OCI-LY3 (cell line): Measurements from ENCODE around the gene CLEC20A.

ENCODE experiments used
- H2AFZ ChIP-seq: fragments of 200-600, 300-600 bp; shearing (Covaris generic); 2 replicates; pipeline ENCODE4 v1.6.0; 2014; ENCODE audit warnings: antibody characterized with exemption, low read depth, low read length
- H3K27ac ChIP-seq: fragments of 200-600, 300-600 bp; sonication (generic); 2 replicates; pipeline ENCODE4 v1.5.1; 2014; ENCODE audit warnings: mild to moderate bottlenecking, low read length, moderate library complexity, mixed read lengths
- H3K27me3 ChIP-seq: fragments of 200-600, 300-600 bp; sonication (generic); 2 replicates; pipeline ENCODE4 v1.6.1; 2014; ENCODE audit warnings: low read depth, low read length, mixed read lengths
- H3K36me3 ChIP-seq: fragments of 200-600, 300-600 bp; sonication (generic); replicated peaks from 2 replicates; pipeline ENCODE3; 2014; ENCODE audit warnings: low read depth, low read length, mixed read lengths
- H3K4me1 ChIP-seq: fragments of 300-600, 200-600 bp; sonication (generic); 2 replicates; pipeline ENCODE4 v1.6.1; 2014; ENCODE audit warnings: low read length, mixed read lengths
- H3K4me2 ChIP-seq: fragments of 200-600, 300-600 bp; sonication (generic); 2 replicates; pipeline ENCODE4 v1.6.1; 2014; ENCODE audit warnings: low read length, mixed read lengths
- H3K4me3 ChIP-seq: fragments of 300-600, 200-600 bp; sonication (generic); 2 replicates; pipeline ENCODE4 v1.5.1; 2014; ENCODE audit warnings: antibody characterized with exemption, mild to moderate bottlenecking, low read length, moderate library complexity
- H3K79me2 ChIP-seq: fragments of 300-600, 200-600 bp; shearing (Covaris generic); 2 replicates; pipeline ENCODE4 v1.6.1; 2014; ENCODE audit warnings: mild to moderate bottlenecking, low read length, mixed read lengths
- H3K9ac ChIP-seq: fragments of 300-600, 200-600 bp; shearing (Covaris generic); 2 replicates; pipeline ENCODE4 v1.6.0; 2014; ENCODE audit warnings: mild to moderate bottlenecking, low read length, moderate library complexity
- H3K9me3 ChIP-seq: fragments of 200-600, 300-600 bp; shearing (Covaris generic); 2 replicates; pipeline ENCODE4 v1.6.1; 2014; ENCODE audit warnings: low read length, mixed read lengths; ENCODE audit not compliant: insufficient read depth
- H4K20me1 ChIP-seq: fragments of 200-600, 300-600 bp; sonication (generic); 2 replicates; pipeline ENCODE4 v1.6.1; 2016; ENCODE audit warnings: low read length, mixed read lengths; ENCODE audit not compliant: insufficient read depth
- CTCF ChIP-seq: fragments of 200-600, 300-600 bp; sonication (generic); IDR thresholded peaks from 2 replicates; pipeline ENCODE4 v1.5.1; 2014; ENCODE audit warnings: antibody characterized with exemption, low read length, low read depth
- EZH2phosphoT487 ChIP-seq: fragments of 200-600 bp; shearing (Covaris generic); IDR thresholded peaks from 2 replicates; pipeline ENCODE4 v1.6.1; 2018; ENCODE audit warnings: antibody characterized with exemption, mixed run types, low read depth

The CLEC20A gene

GRCh38 chr1:178502330-178502714 is 5.6 kb upstream of the CLEC20A start:
- H3K36me3 ChIP-seq, result no peaks in the 10 kb centered on the region
- no peaks in the 10 kb centered on the region for H3K9me3 ChIP-seq
- H4K20me1 ChIP-seq, result no peaks in the 10 kb centered on the region
- TF ChIP-seq CTCF (no peak), EZH2phosphoT487 (no peak)
- H3K27ac ChIP-seq, result no peak overlapping the region
- no peaks in the 10 kb centered on the region for H3K79me2 ChIP-seq
- peaks cover 13% of the 10 kb centered on the region for H3K4me1 ChIP-seq
- no peak overlapping the region for H3K4me2 ChIP-seq
- H2AFZ ChIP-seq, result no peak overlapping the region
- H3K4me3 ChIP-seq, result no peak overlapping the region
- H3K9ac ChIP-seq, result no peak overlapping the region
- no peaks in the 10 kb centered on the region for H3K27me3 ChIP-seq

- Histone ChIP-seq H2AFZ (peak overlapping the region; percentile 15; the same call in 1 of the 2 replicates), H3K27me3 (no peaks in the 10 kb centered on the region), H3K27ac (no peak overlapping the region), H3K9ac (no peak overlapping the region), H3K4me2 (peak overlapping the region; percentile 56), H3K36me3 (no peaks in the 10 kb centered on the region), H3K79me2 (no peaks in the 10 kb centered on the region), H3K9me3 (no peaks in the 10 kb centered on the region), H3K4me3 (peak overlapping the region; percentile 8), H3K4me1 (peaks cover 13% of the 10 kb centered on the region), H4K20me1 (no peaks in the 10 kb centered on the region)
- TF ChIP-seq CTCF, result peak; percentile 94
- no peak for TF ChIP-seq EZH2phosphoT487
Measured at GRCh38 chr1:178501705-178502329, 5.1 kb upstream of the CLEC20A start.

GRCh38 chr1:178500936-178501554 is 4.3 kb upstream of the CLEC20A start:
- no peaks in the 10 kb centered on the region for H3K79me2 ChIP-seq
- no peaks in the 10 kb centered on the region for H4K20me1 ChIP-seq
- H3K27ac ChIP-seq, result no peak overlapping the region
- no peaks in the 10 kb centered on the region for H3K27me3 ChIP-seq
- peak overlapping the region; percentile 15 for H2AFZ ChIP-seq
- peak; percentile 43 for TF ChIP-seq CTCF
- no peak for TF ChIP-seq EZH2phosphoT487
- no peaks in the 10 kb centered on the region for H3K36me3 ChIP-seq
- no peaks in the 10 kb centered on the region for H3K9me3 ChIP-seq
- H3K4me2 ChIP-seq, result peak overlapping the region; percentile 56
- H3K4me1 ChIP-seq, result peaks cover 13% of the 10 kb centered on the region
- H3K9ac ChIP-seq, result no peak overlapping the region
- peak overlapping the region; percentile 8 for H3K4me3 ChIP-seq

- H3K4me2 ChIP-seq, result no peak overlapping the region
- H3K9me3 ChIP-seq, result no peaks in the 10 kb centered on the region
- TF ChIP-seq EZH2phosphoT487, result no peak
- TF ChIP-seq CTCF, result no peak
- no peak overlapping the region for H3K27ac ChIP-seq
- H3K4me1 ChIP-seq, result peaks cover 13% of the 10 kb centered on the region
- no peaks in the 10 kb centered on the region for H4K20me1 ChIP-seq
- no peak overlapping the region for H3K4me3 ChIP-seq
- no peak overlapping the region for H2AFZ ChIP-seq
- no peaks in the 10 kb centered on the region for H3K36me3 ChIP-seq
- no peaks in the 10 kb centered on the region for H3K79me2 ChIP-seq
- no peak overlapping the region for H3K9ac ChIP-seq
- H3K27me3 ChIP-seq, result no peaks in the 10 kb centered on the region
Measured at GRCh38 chr1:178500091-178500770, 3.5 kb upstream of the CLEC20A start.
